NCI-H774 (cell line): ENCODE measurements around the gene ELAVL1.

Experiments
- DNase-seq: peaks from one replicate; lab custom pipeline; 2025; lab: John Stamatoyannopoulos, UW

The ELAVL1 gene

GRCh38 chr19:7910321-7911161 is 94.9 kb downstream of the ELAVL1 start:
- no peak for DNase-seq

- DNase-seq: no peak
Measured at GRCh38 chr19:7909471-7910067, 95.9 kb downstream of the ELAVL1 start.

GRCh38 chr19:7908742-7909461 is 96.5 kb downstream of the ELAVL1 start:
- no peak for DNase-seq
